GM21367 (cell line): ENCODE results near the gene SLC39A8.
A peak's percentile ranks its signal among the peaks of the same experiment; 100 is the strongest.
"Not testable (repeated sequence)": the region's sequence is repeated elsewhere in the genome, so short reads cannot be mapped to it uniquely, and the experiment has no call there.

Experiments used
- ATAC-seq: cut with Tn5 transposase; IDR thresholded peaks from one replicate; pipeline ENCODE4 v1.9.1; 2021; ENCODE audit not compliant: unreplicated experiment

The SLC39A8 gene

DNA sequence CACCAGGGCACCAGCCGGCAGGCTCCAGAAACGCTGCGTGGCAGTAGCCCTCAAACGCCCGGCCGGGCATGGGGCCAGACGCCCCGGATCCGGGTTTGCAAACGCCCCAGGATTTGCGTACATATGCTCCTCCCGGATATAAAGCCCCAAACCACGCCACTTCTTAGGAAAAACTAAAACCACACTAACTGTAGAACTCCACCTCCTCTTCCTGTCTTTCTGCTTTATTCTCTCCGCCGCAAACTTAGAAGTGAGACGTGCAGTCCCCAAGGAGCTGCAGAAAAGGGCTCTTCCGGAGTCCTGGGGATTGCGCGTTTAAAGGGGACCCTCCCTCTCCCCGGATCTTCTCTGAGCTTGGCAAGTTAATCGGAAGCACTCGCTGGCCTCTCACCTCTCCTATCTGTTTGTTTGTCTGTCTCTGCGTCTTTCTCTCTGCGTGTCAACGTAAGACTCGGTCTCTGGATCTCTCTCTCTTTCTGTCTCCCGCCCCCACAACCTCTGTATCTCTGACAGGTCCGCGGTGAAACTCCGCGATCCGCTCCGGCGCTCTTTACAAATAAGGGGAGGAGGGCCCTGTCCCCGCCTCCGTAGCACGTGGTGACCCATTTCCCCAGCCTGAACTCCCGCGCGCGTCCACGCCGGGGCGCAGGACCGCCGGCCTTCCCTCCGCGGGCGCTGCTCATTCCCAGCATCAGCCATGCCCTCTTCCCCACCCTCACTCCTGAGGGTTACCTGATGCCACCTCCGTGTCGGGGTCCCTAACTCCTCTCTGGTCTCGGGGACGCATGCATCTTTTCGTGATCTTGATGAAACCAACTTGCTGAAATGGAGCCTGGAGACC lies at the start of gene SLC39A8:
SLC39A8 (minus strand) TSS at position 529 of the 841 bp plus-strand sequence. CDS start 820 bp downstream, outside the sequence.
- ATAC-seq: peak; percentile 74

GRCh38 chr4:102392033-102392744 lies 46.9 kb upstream of the SLC39A8 start:
- ATAC-seq: no peak

GRCh38 chr4:102390438-102390837 lies 45.2 kb upstream of the SLC39A8 start:
- ATAC-seq: peak; percentile 97

DNA sequence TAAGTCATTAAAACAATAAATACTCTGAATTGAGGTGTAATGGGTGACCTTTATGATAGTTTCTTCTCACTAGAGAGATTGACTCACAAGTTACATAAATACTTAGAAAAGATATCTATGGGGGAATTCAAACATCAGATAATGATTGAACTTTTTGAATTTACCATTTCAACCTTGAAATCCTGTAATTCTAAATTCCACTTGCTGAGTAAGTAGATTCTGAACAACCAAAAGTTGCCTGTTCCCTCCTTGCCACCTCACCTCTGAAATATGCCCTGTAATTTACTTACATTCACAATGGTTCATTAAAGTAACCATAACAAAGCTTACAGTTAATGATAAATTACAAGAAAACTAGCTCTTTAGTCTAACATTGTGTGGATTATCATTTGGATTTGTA lies 43.3 kb upstream of the SLC39A8 start:
- ATAC-seq: no peak

DNA sequence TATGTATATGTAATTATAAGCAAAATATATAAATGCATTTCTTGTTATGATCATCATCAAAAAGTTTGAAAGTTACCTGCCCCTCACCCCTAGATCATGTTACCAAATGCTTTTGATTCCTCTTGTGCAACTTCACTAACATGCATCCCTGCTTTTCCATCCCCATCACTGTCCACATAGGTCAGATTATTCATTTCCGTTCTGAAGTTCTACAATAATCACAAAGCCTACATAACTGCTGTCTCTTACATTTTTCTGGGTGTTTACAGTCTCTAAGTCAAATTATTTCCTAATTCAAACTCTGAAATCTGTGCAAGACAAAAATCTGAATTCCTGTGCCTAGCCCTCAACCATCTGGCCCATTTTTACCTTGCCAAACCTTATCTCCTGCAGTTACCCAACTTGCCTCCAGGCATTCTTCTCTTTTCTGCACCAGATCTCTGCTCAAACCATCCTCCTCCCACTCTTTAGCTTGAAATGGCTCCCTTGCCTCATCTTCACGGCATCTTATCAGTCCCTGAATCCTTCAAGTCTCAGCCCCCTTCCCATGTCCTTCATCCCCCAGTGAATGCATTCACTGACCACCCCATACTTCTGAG lies 42.4 kb upstream of the SLC39A8 start:
- ATAC-seq: no peak

DNA sequence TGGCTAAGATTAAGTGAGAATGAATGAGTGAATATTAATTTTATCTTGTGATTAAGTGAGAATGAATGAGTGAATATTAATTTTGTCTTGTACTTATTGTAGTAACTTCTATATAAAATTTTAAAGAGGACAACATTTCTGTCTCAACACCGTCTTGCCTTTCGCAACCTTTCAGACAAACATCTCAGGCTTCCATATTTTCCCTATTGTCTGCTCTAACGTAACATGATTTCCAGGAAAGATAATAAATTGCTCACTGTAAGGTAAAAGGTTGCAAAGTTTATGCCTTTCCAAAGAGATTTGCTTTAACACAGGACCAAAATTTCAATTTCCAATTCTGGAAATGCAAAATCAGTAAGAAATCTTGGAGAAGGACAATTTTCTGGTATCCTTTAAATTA lies 41.7 kb upstream of the SLC39A8 start:
- ATAC-seq: no peak

DNA sequence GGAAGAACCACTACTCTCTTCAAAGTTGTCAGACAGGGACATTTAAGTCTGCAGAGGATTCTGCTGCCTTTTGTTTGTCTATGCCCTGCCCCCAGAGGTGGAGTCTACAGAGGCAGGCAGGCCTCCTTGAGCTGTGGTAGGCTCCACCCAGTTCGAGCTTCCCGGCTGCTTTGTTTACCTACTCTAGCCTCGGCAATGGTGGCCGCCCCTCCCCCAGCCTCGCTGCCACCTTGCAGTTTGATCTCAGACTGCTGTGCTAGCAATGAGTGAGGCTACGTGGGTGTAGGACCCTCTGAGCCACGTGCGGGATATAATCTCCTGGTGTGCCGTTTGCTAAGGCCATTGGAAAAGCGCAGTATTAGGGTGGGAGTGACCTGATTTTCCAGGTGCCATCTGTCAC lies 35.0 kb upstream of the SLC39A8 start:
- ATAC-seq: not testable (repeated sequence)

DNA sequence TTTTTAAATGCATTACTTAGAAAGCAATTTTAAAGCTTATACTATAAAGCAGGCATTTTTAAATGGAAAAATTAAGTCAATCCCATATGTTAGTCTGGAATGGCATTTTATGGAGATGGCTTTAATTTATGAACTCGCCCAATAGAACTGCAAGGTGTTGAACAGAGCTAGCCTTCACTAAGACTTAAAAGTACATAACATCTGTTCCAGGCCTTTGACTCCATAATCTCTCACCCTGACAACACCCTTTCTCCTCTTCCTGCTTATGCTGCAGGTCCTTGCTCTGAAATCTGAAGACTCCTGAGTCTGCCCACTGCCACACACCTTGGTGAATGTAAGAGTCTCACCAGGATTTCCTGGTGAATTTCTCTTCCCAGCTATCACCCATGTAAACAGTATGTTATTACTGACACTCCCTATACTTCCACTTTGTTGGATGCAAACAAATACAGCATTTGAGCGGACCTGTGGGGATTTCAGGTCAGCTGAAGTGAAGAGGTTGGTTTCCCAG lies 17.7 kb upstream of the SLC39A8 start:
- no peak for ATAC-seq

DNA sequence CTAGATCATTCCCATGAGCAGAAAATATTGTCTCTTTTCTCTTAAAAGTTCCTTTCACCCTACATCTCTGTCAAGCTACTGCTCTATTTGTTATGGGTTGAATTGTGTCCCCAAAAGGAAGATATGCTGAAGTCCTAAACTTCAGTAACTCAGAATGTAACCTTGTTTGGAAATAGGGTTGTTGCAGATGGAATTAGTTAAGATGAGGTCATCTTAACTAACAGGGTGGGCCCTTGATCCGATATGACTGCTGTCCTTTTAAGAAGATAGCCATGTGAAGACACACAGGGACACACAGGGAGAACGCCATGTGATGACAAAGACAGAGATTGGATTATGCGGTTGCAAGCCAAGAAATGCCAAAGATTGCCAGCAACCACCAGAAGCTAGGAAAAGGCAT lies 12.8 kb upstream of the SLC39A8 start:
- ATAC-seq: no peak

DNA sequence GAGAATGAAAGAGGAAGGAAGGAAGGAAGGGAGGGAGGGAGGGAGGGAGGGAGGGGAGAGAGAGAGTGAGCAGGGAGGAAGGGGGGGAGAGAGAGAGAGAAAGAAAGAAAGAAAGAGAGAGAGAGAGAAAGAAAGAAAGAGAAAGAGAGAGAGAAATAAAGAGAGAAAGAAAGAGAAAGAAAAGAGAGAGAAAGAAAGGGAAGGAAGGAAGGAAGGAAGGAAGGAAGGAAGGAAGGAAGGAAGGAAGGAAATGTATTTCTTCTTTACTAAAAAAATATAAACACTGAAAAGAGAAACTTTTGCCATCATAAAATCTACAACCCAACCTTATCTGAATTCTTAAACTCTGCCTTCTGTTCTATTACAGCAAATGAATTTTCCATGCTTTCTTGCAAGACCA lies 12.4 kb upstream of the SLC39A8 start:
- not testable (repeated sequence) for ATAC-seq

GRCh38 chr4:102356562-102357202 lies 11.4 kb upstream of the SLC39A8 start:
- ATAC-seq: no peak

DNA sequence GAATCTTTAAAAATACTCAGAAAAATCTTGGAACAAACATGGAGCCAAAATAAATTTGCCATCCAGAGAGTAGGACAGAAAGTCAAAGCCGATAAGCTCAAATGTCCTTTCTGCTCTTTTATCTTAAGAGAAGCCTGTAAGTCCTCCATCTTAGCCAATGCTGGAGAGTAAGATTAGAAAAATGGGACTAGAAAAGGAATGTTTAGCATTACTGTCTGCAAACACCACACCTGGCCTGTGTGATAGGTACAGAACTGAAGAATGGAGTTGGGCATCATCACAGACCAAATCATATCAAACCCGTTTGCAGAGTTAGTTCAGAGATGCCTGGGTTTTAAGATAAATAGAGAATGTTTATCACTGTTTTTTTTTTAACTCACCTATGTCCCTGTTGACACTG lies 10.5 kb upstream of the SLC39A8 start:
- no peak for ATAC-seq

GRCh38 chr4:102354671-102355454 lies 9.6 kb upstream of the SLC39A8 start:
- ATAC-seq: no peak

- ATAC-seq: no peak
These were observed 7.5 kb upstream of the SLC39A8 start for GRCh38 chr4:102352781-102353180.

- ATAC-seq: no peak
These were observed 5.4 kb upstream of the SLC39A8 start for GRCh38 chr4:102350634-102351033.

DNA sequence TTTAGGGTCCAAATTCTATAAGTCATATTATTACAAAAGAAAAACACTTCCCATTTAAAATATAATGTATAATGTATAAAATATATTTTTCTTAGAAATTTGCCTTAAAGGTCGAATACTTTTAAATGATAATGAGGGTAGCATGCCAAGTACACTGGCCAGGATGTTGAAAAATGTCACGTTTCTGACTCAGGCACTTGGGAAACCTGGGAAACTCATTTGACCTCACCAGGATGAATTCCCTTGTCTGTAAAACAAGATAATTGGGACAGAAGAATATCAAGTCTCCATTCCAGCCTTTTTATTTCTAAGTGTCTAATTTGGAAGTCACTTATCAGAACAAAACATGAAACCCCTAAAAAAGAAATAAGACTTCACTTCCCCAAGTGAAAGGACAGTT lies 3.4 kb upstream of the SLC39A8 start:
- no peak for ATAC-seq

DNA sequence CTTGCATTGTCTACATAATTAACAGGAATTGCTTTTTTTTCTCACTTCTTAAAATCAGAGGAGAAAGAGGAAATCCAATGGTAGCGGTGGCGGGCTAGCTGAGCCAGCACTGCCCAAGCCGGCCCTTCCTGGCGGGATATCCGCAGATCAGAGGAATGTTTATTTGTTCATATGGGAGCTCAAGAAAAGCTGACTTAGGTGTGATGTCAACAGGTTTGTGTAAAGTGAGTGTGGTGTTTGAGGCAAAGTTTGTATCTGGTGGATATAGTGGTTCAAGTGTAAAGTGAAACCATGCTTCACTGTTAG lies 466 bp upstream of the SLC39A8 start:
- no peak for ATAC-seq

DNA sequence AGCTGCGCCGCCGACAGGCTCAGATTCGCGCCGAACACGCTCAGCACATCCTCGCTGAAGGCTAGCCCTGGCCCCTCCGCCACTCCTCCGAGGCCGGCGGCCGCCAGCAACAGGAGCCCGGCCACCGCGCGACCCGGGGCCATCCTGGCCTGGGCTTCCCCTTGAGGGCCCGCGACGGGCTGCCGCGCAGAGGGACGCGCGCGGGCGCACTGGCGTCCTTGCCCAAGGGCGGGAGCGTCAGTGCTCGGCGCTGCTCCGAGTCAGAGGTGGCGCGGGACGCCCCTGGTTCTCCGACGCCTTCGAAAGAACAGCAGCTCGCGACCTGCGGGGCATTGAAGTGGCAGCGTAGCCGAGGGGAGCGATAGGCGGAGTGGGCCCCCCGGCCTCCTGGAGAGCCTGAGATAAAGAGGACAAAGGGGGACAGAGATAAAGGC lies 745 bp downstream of the SLC39A8 start:
- ATAC-seq: peak; percentile 35

DNA sequence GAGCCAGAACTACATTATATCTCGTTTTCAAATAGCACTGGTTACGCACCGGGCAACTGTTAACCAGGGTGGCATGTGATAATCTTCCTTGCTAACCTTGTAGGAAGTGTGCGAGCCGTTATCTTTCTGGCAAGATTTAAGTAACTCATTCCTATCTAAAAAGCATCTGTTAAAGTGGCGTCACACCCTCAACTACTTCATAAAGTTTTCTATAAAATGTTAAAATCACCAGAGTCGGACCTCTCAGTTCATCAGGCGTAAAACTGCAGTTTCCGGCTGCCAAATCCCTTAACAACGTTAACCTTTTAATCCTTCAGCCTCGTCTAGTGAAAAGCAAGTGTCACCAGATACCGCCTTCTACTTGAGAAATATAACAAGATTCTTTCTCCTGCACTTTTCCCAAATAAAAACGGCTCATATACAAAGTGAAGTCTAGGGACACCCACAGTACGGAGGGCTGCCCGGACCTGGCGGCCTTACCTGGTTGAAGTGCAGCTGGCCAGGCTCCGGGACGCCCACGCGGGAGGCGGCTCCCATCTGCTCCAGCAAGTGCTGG lies 1.2 kb downstream of the SLC39A8 start:
- ATAC-seq: no peak

- ATAC-seq: no peak
These were observed 2.7 kb downstream of the SLC39A8 start for GRCh38 chr4:102342404-102343074.
